PC-3 (cell line): ENCODE data around the gene EXOSC9. TPM values are rescaled to one million over a fixed set of nuclear protein-coding genes. Genes with fewer than 3 reads are reported as not detected.

Experiments
- ATAC-seq: fragments of 200-7000 bp; cut with Tn5 transposase; 2 replicates; pipeline ENCODE4 v1.9.1; 2020; ENCODE audit warnings: mild to moderate bottlenecking, moderate library complexity
- BruUV-seq: library from RNA; stranded (reverse); fragments of 400-500 nt; replicated peaks from 2 replicates; lab custom pipeline; 2021; lab: Mats Ljungman, UMichigan
- CTCF ChIA-PET: fragments of 300-600 bp; sonication (Branson Sonifier 250); formaldehyde crosslinking; loops from one replicate; lab custom pipeline; 2022; ENCODE audit warnings: antibody characterized with exemption; lab: Charles Lee
- POLR2A ChIA-PET: fragments of 300-600 bp; sonication (Branson Sonifier 250); formaldehyde crosslinking; loops from one replicate; lab custom pipeline; 2022; ENCODE audit warnings: antibody characterized with exemption; ENCODE audit not compliant: unreplicated experiment; lab: Charles Lee
- DNase-seq: peaks from one replicate; pipeline ENCODE4 v3.0.0-alpha.2; 2015
- H2AFZ ChIP-seq: fragments of 300-600 bp; sonication (generic); 2 replicates; pipeline ENCODE4 v1.6.0; 2016; ENCODE audit warnings: antibody characterized with exemption, low read length
- H3F3A ChIP-seq: fragments of 300-600 bp; sonication (generic); one replicate; pipeline ENCODE4 v1.6.0; 2017; ENCODE audit warnings: antibody characterized with exemption, low read length, control low read depth, mild to moderate bottlenecking; ENCODE audit not compliant: unreplicated experiment
- H3K27ac ChIP-seq: fragments of 300-600 bp; sonication (generic); 2 replicates; pipeline ENCODE4 v1.5.1; 2016; ENCODE audit warnings: mild to moderate bottlenecking, low read length
- H3K27me3 ChIP-seq: fragments of 300-600 bp; sonication (generic); 2 replicates; pipeline ENCODE4 v1.6.1; 2016; ENCODE audit warnings: low read length, mixed read lengths
- H3K36me3 ChIP-seq: fragments of 300-600 bp; sonication (generic); 2 replicates; pipeline ENCODE4 v1.6.1; 2016; ENCODE audit warnings: low read depth, mixed run types, low read length, mixed read lengths
- H3K4me1 ChIP-seq: fragments of 300-600 bp; sonication (generic); 2 replicates; pipeline ENCODE4 v1.5.1; 2016; ENCODE audit warnings: low read length; ENCODE audit not compliant: insufficient read depth
- H3K4me2 ChIP-seq: fragments of 300-600 bp; sonication (generic); 2 replicates; pipeline ENCODE4 v1.6.0; 2016; ENCODE audit warnings: low read length
- H3K4me3 ChIP-seq: fragments of 300-600 bp; sonication (generic); 2 replicates; pipeline ENCODE4 v1.5.1; 2016; ENCODE audit warnings: mild to moderate bottlenecking, low read length, mixed read lengths
- H3K79me2 ChIP-seq: fragments of 300-600 bp; sonication (generic); 2 replicates; pipeline ENCODE4 v1.6.1; 2017; ENCODE audit warnings: low read length, mixed read lengths
- H3K9ac ChIP-seq: fragments of 300-600 bp; sonication (generic); 2 replicates; pipeline ENCODE4 v1.6.0; 2016; ENCODE audit warnings: mild to moderate bottlenecking, low read length
- H3K9me2 ChIP-seq: fragments of 300-600 bp; sonication (generic); replicated peaks from 2 replicates; pipeline ENCODE4 v1.6.1; 2016; ENCODE audit warnings: mixed run types, low read length, mixed read lengths
- H3K9me3 ChIP-seq: fragments of 300-600 bp; sonication (generic); 2 replicates; pipeline ENCODE4 v1.6.1; 2016; ENCODE audit warnings: low read length, mixed read lengths
- H4K20me1 ChIP-seq: fragments of 300-600 bp; sonication (generic); 2 replicates; pipeline ENCODE4 v1.6.1; 2016; ENCODE audit warnings: low read length, mixed read lengths
- EZH2 ChIP-seq: fragments of 300-600 bp; sonication (generic); IDR thresholded peaks from one replicate; pipeline ENCODE4 v1.6.1; 2017; ENCODE audit warnings: antibody characterized with exemption, mild to moderate bottlenecking, low read length; ENCODE audit not compliant: unreplicated experiment
- EZH2phosphoT487 ChIP-seq: fragments of 300-600 bp; sonication (generic); IDR thresholded peaks from 2 replicates; pipeline ENCODE4 v1.6.1; 2018; ENCODE audit warnings: mild to moderate bottlenecking, antibody characterized with exemption, low read length, borderline replicate concordance
- intact Hi-C: fragments of 100-400 bp; cut with micrococcal nuclease; formaldehyde crosslinking; loops from 2 replicates; pipeline ENCODE4 v1.9.0; 2023
- total RNA-seq: library from RNA; depleted of rRNA; stranded (reverse); fragments of >200 nt; gene quantifications from 2 replicates; pipeline ENCODE4 v1.2.3, GENCODE V29; 2014
- TF ChIP-seq, protein P1 (sequence below): fragments of 300-600 bp; sonication (generic); conservative IDR thresholded peaks from 2 replicates; pipeline ENCODE4 v1.5.1; 2017; ENCODE audit warnings: antibody characterized with exemption, low read depth, mild to moderate bottlenecking, low read length

Gene EXOSC9
- total RNA-seq, 1 experiment from 2014 or later: 23.4 TPM

DNA sequence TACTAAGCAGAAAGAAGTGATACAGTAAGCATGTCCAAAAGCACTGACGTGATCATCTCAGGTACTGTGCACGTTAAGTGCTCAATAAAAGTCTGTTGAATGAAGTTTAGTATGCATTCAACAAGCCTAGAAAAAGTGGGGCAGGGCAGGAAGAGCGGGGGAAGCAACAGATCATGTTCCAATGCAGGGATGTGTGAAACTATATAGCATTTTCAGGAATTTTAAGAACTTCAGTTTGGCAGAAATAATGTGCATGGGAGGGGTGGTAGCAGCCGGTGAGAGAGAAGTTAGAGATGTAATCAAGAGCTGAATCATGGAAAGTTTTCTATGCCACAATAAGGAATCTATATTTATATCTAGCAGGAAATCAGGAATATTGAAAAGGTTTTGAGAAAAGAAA lies 41.7 kb downstream of the EXOSC9 start:
- Histone ChIP-seq H3K4me1 (no peaks in the 10 kb centered on the region), H3K79me2 (no peaks in the 10 kb centered on the region), H3K9ac (no peak overlapping the region), H3K27ac (no peak overlapping the region), H3K4me2 (no peak overlapping the region), H4K20me1 (no peaks in the 10 kb centered on the region), H3K9me3 (no peaks in the 10 kb centered on the region), H3F3A (no peaks in the 10 kb centered on the region), H3K4me3 (no peak overlapping the region), H2AFZ (no peak overlapping the region), H3K9me2 (no peaks in the 10 kb centered on the region), H3K36me3 (no peaks in the 10 kb centered on the region), H3K27me3 (no peaks in the 10 kb centered on the region)
- BruUV-seq: no TSS peak
- no peak for DNase-seq
- TF ChIP-seq, protein P1, sequence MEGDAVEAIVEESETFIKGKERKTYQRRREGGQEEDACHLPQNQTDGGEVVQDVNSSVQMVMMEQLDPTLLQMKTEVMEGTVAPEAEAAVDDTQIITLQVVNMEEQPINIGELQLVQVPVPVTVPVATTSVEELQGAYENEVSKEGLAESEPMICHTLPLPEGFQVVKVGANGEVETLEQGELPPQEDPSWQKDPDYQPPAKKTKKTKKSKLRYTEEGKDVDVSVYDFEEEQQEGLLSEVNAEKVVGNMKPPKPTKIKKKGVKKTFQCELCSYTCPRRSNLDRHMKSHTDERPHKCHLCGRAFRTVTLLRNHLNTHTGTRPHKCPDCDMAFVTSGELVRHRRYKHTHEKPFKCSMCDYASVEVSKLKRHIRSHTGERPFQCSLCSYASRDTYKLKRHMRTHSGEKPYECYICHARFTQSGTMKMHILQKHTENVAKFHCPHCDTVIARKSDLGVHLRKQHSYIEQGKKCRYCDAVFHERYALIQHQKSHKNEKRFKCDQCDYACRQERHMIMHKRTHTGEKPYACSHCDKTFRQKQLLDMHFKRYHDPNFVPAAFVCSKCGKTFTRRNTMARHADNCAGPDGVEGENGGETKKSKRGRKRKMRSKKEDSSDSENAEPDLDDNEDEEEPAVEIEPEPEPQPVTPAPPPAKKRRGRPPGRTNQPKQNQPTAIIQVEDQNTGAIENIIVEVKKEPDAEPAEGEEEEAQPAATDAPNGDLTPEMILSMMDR: no peak
- TF ChIP-seq EZH2: no peak
- no peak for TF ChIP-seq EZH2phosphoT487
- CTCF ChIA-PET: no interaction called here
- POLR2A ChIA-PET: no interaction called here
- intact Hi-C loops: no loop called here
- ATAC-seq: no peak

DNA sequence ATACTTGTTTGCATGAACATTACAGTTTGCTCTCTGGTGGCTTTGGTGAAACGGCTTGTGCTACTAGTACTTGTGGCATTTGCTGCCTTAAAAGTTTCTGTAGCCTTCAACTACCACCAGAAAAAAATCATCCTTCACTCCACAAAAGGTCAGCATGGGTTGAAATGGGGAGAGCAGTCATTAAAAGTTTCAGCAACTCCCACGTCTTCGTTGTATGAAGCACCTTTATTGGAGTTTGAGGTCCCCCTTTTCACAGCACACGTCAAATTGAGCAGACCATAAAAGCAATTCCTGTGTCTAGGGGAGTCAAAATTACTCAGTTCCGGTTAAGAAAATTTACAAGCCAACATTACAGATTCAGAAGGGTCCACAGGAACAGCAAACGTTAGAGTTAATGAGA lies 45.5 kb downstream of the EXOSC9 start:
- no peaks in the 10 kb centered on the region for H3K27me3 ChIP-seq
- no peak overlapping the region for H3K9ac ChIP-seq
- H3K4me2 ChIP-seq: no peak overlapping the region
- H3K27ac ChIP-seq: no peak overlapping the region
- ChIA-PET CTCF (no interaction called here), POLR2A (no interaction called here)
- H4K20me1 ChIP-seq: no peaks in the 10 kb centered on the region
- no TSS peak for BruUV-seq
- no peak overlapping the region for H3K4me3 ChIP-seq
- H3K9me2 ChIP-seq: no peaks in the 10 kb centered on the region
- ATAC-seq: no peak
- DNase-seq: no peak
- no peaks in the 10 kb centered on the region for H3K36me3 ChIP-seq
- no peaks in the 10 kb centered on the region for H3K79me2 ChIP-seq
- intact Hi-C loops: no loop called here
- H3K9me3 ChIP-seq: no peaks in the 10 kb centered on the region
- no peaks in the 10 kb centered on the region for H3K4me1 ChIP-seq
- no peak for TF ChIP-seq EZH2
- TF ChIP-seq, protein P1: no peak
- H3F3A ChIP-seq: no peaks in the 10 kb centered on the region
- H2AFZ ChIP-seq: no peak overlapping the region

DNA sequence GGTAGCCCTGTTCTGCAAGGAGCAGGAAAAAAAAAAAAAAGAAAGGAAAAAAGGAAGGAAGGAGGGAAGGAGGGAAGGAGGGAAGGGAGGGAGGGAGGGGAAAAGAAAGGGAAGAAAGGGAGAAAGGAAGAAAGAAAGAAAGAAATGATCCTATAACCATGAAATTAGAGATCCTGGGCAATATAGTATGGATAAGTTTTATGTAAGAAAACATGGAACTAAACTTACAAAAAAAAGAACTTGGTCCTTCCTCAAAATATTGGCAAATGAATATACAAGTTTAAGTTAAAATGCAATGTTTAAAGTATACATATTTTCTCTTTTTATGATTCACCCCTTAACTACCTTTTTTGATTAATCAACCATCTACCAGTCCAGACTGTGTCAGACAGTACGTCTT lies 50.2 kb downstream of the EXOSC9 start:
- Histone ChIP-seq H3K4me1 (no peaks in the 10 kb centered on the region), H3K79me2 (no peaks in the 10 kb centered on the region), H3K9me3 (no peaks in the 10 kb centered on the region), H3K9me2 (no peaks in the 10 kb centered on the region), H3K4me3 (no peak overlapping the region), H4K20me1 (no peaks in the 10 kb centered on the region), H3F3A (no peaks in the 10 kb centered on the region), H2AFZ (no peak overlapping the region), H3K27ac (no peak overlapping the region), H3K9ac (no peak overlapping the region), H3K4me2 (no peak overlapping the region), H3K27me3 (no peaks in the 10 kb centered on the region), H3K36me3 (no peaks in the 10 kb centered on the region)
- intact Hi-C loops: no loop called here
- no peak for ATAC-seq
- no TSS peak for BruUV-seq
- TF ChIP-seq EZH2phosphoT487 (no peak), EZH2 (no peak)
- TF ChIP-seq, protein P1: no peak
- ChIA-PET CTCF (no interaction called here), POLR2A (no interaction called here)
- DNase-seq: no peak
